K562 treated with DMSO at 1 percent for 12 hours (cell line): ENCODE results near the gene TRIM43. TPM values are rescaled to one million over a fixed set of nuclear protein-coding genes. Genes with fewer than 3 reads are reported as not detected.

ENCODE experiments used
- total RNA-seq: library from RNA; unstranded; fragments of 300-600 nt; gene quantifications from 2 replicates; pipeline ENCODE4 v1.2.3, GENCODE V29; 2022; ENCODE audit not compliant: insufficient read depth

TRIM43 gene
- total RNA-seq = not detected in 2 replicates

DNA sequence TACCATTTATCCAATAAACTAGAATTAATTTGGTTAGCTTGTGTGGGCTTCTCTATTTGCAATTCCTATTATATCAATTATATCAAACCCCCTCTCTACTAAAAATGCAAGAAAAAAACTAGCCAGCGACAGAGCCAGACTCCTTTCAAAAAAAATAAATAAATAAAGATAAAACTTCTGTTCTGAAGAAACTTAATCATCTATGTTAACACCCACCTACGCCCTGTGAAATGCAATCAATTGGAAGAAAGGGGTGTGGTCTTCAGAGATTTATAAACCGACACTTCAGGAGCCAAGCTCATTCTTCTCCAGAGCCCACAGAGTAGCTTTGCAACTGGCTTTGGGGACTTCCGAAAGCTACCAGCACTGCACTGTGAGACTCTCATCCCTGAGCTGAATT lies at the start of gene TRIM43:
TSS of gene TRIM43 (plus strand) at position 301 of the 400 bp plus-strand sequence. CDS start 2,023 bp downstream, outside the sequence.

Other genes starting within 250 kb of the TRIM43 start
- gene FAHD2A, start 189.3 kb upstream of the TRIM43 start, total RNA-seq = 26.3 and 36.5 TPM in 2 replicates
- gene TRIM43B, start 107.2 kb upstream of the TRIM43 start, total RNA-seq = not detected in 2 replicates